DND-41 (cell line): ENCODE data around the gene MOGAT3.

Experiments used
- ATAC-seq: fragments of 200-7000 bp; cut with Tn5 transposase; 3 replicates; pipeline ENCODE4 v1.9.1; 2021; ENCODE audit warnings: low read depth; ENCODE audit not compliant: insufficient read depth
- DNase-seq: peaks from one replicate; pipeline ENCODE4 v3.0.0-alpha.2; 2020
- H2AFZ ChIP-seq: 2 replicates; pipeline ENCODE4 v1.6.0; 2012; ENCODE audit warnings: low read depth, low read length
- H3K27ac ChIP-seq: 2 replicates; pipeline ENCODE4 v1.5.1; 2012; ENCODE audit warnings: low read length, inconsistent platforms
- H3K27me3 ChIP-seq: fragments of 200-600 bp; sonication (generic); 2 replicates; pipeline ENCODE4 v1.6.0; 2012; ENCODE audit warnings: low read length, mild to moderate bottlenecking, inconsistent platforms; ENCODE audit not compliant: insufficient read depth, poor library complexity
- H3K36me3 ChIP-seq: 2 replicates; pipeline ENCODE4 v1.5.1; 2012; ENCODE audit warnings: low read length, inconsistent platforms; ENCODE audit not compliant: insufficient read depth
- H3K4me1 ChIP-seq: 2 replicates; pipeline ENCODE4 v1.5.1; 2012; ENCODE audit warnings: mild to moderate bottlenecking, low read length; ENCODE audit not compliant: insufficient read depth
- H3K4me2 ChIP-seq: 2 replicates; pipeline ENCODE4 v1.6.0; 2012; ENCODE audit warnings: mild to moderate bottlenecking, moderate library complexity, low read length, inconsistent platforms; ENCODE audit not compliant: insufficient read depth
- H3K4me3 ChIP-seq, 2 experiments: fragments of 200-600 bp in 1 of 2; shearing (Covaris generic) in 1 of 2; 2 replicates each; pipeline ENCODE4 v1.5.1; 2012 to 2016; ENCODE audit warnings: inconsistent platforms in 2 of 2, low read length in 2 of 2, mild to moderate bottlenecking in 2 of 2, low read depth in 1 of 2, moderate library complexity in 1 of 2
- H3K79me2 ChIP-seq: 2 replicates; pipeline ENCODE4 v1.6.0; 2012; ENCODE audit warnings: low read length, inconsistent platforms; ENCODE audit not compliant: insufficient read depth
- H3K9ac ChIP-seq: 2 replicates; pipeline ENCODE4 v1.6.0; 2012; ENCODE audit warnings: low read depth, mild to moderate bottlenecking, inconsistent platforms, low read length, moderate library complexity
- H3K9me3 ChIP-seq: 2 replicates; pipeline ENCODE4 v1.5.1; 2012; ENCODE audit warnings: low read length, moderate library complexity, mild to moderate bottlenecking, inconsistent platforms; ENCODE audit not compliant: insufficient read depth, severe bottlenecking
- H4K20me1 ChIP-seq: 2 replicates; pipeline ENCODE4 v1.6.0; 2012; ENCODE audit warnings: low read length; ENCODE audit not compliant: insufficient read depth
- CTCF ChIP-seq: IDR thresholded peaks from 2 replicates; pipeline ENCODE4 v1.5.1; 2012; ENCODE audit warnings: borderline replicate concordance, low read length, moderate library complexity, mild to moderate bottlenecking; ENCODE audit not compliant: poor library complexity, severe bottlenecking; ENCODE audit errors: extremely low read depth
- EZH2 ChIP-seq: IDR thresholded peaks from 3 replicates; pipeline ENCODE4 v1.6.1; 2012; ENCODE audit warnings: borderline replicate concordance, low read depth, mild to moderate bottlenecking, moderate library complexity, low read length, inconsistent platforms; ENCODE audit not compliant: severe bottlenecking

The MOGAT3 gene

GRCh38 chr7:101167645-101168411 lies 33.0 kb downstream of the MOGAT3 start:
- DNase-seq = no peak
- no peak overlapping the region for H2AFZ ChIP-seq
- peaks cover 17% of the 10 kb centered on the region for H3K27me3 ChIP-seq
- ATAC-seq = no peak
- H3K36me3 ChIP-seq = no peaks in the 10 kb centered on the region
- H3K27ac ChIP-seq = no peak overlapping the region
- H3K4me2 ChIP-seq = peak overlapping the region; percentile 46; the same call in 1 of the 2 replicates
- no peak overlapping the region for H3K9ac ChIP-seq
- TF ChIP-seq EZH2 (no peak), CTCF (no peak)
- no peak overlapping the region for H3K4me3 ChIP-seq
- peaks cover 67% of the 10 kb centered on the region for H4K20me1 ChIP-seq
- peaks cover 83% of the 10 kb centered on the region for H3K4me1 ChIP-seq
- peaks cover 3% of the 10 kb centered on the region for H3K79me2 ChIP-seq
- H3K9me3 ChIP-seq = no peaks in the 10 kb centered on the region

GRCh38 chr7:101166909-101167644 lies 33.8 kb downstream of the MOGAT3 start:
- H3K4me1 ChIP-seq = peaks cover 83% of the 10 kb centered on the region
- DNase-seq (peak; percentile 57), ATAC-seq (no peak)
- no peak for TF ChIP-seq EZH2
- TF ChIP-seq CTCF = no peak
- H3K4me2 ChIP-seq = peak overlapping the region; percentile 46
- H3K27ac ChIP-seq = no peak overlapping the region
- H3K27me3 ChIP-seq = peaks cover 17% of the 10 kb centered on the region
- no peaks in the 10 kb centered on the region for H3K9me3 ChIP-seq
- H4K20me1 ChIP-seq = peaks cover 62% of the 10 kb centered on the region
- no peak overlapping the region for H2AFZ ChIP-seq
- no peak overlapping the region for H3K9ac ChIP-seq
- no peaks in the 10 kb centered on the region for H3K36me3 ChIP-seq
- H3K79me2 ChIP-seq = peaks cover 3% of the 10 kb centered on the region
- H3K4me3 ChIP-seq = 0 out of 4 replicates have a peak overlapping the region, but pooled peaks of 1 of the 2 experiments have one; percentile 13

- H3K9me3 ChIP-seq = no peaks in the 10 kb centered on the region
- H3K79me2 ChIP-seq = peaks cover 3% of the 10 kb centered on the region
- peak overlapping the region; percentile 46; the same call in 1 of the 2 replicates for H3K4me2 ChIP-seq
- DNase-seq = peak; percentile 47
- no peaks in the 10 kb centered on the region for H3K36me3 ChIP-seq
- no peak overlapping the region for H3K4me3 ChIP-seq
- TF ChIP-seq EZH2 (no peak), CTCF (no peak)
- ATAC-seq = no peak
- H3K27ac ChIP-seq = no peak overlapping the region
- H4K20me1 ChIP-seq = peaks cover 58% of the 10 kb centered on the region
- H3K4me1 ChIP-seq = peaks cover 80% of the 10 kb centered on the region
- peaks cover 17% of the 10 kb centered on the region for H3K27me3 ChIP-seq
- no peak overlapping the region for H3K9ac ChIP-seq
- no peak overlapping the region for H2AFZ ChIP-seq
These were observed 34.3 kb downstream of the MOGAT3 start for GRCh38 chr7:101166648-101166908.
